Measurements from ENCODE around the gene RHOT2. TPM values are rescaled to one million over a fixed set of nuclear protein-coding genes. Genes with fewer than 3 reads are reported as not detected.

Gene RHOT2
- total RNA-seq, 1 experiment from 2014 or later: 73.8 TPM

- Histone ChIP-seq H3K9me3 (ENCODE audit: low read length) (no peaks in the 10 kb centered on the region), H3K4me2 (ENCODE audit: low read depth, low read length, poor library complexity, severe bottlenecking) (no peak overlapping the region), H3K27me3 (ENCODE audit: low read length) (no peaks in the 10 kb centered on the region)
Observed at GRCh38 chr16:706189-707061, 38.5 kb downstream of the RHOT2 start.

GRCh38 chr16:707062-707538, 39.2 kb downstream of the RHOT2 start:
- Histone ChIP-seq H3K36me3 (ENCODE audit: insufficient read depth, low read length) (no peaks in the 10 kb centered on the region), H3K9me2 (replicated peaks; ENCODE audit: insufficient read depth, low read length) (no peaks in the 10 kb centered on the region), H3K4me2 (ENCODE audit: low read depth, low read length, poor library complexity, severe bottlenecking) (no peak overlapping the region), H3K9ac (ENCODE audit: low read length) (no peak overlapping the region), H3K9me3 (ENCODE audit: low read length) (no peaks in the 10 kb centered on the region), H3K27ac (ENCODE audit: low read length) (no peak overlapping the region), H3K79me2 (ENCODE audit: low read length) (no peaks in the 10 kb centered on the region), H4K20me1 (ENCODE audit: insufficient read depth, low read depth, low read length) (peaks cover 11% of the 10 kb centered on the region; the same call in 1 of the 2 replicates), H3K27me3 (ENCODE audit: low read length) (no peaks in the 10 kb centered on the region), H2AFZ (ENCODE audit: low read length) (no peak overlapping the region), H3K4me1 (ENCODE audit: low read length) (peaks cover 9% of the 10 kb centered on the region), H3K4me3 (ENCODE audit: low read length) (no peak overlapping the region)
- no peak for DNase-seq

More at GRCh38 chr16:706189-707061, 38.5 kb downstream of the RHOT2 start:
- Histone ChIP-seq H3K9me2 (replicated peaks; ENCODE audit: insufficient read depth, low read length) (no peaks in the 10 kb centered on the region), H2AFZ (ENCODE audit: low read length) (no peak overlapping the region), H3K36me3 (ENCODE audit: insufficient read depth, low read length) (no peaks in the 10 kb centered on the region), H3K9ac (ENCODE audit: low read length) (no peak overlapping the region), H3K27ac (ENCODE audit: low read length) (no peak overlapping the region), H3K79me2 (ENCODE audit: low read length) (no peaks in the 10 kb centered on the region), H3K4me3 (ENCODE audit: low read length) (no peak overlapping the region), H3K4me1 (ENCODE audit: low read length) (peaks cover 9% of the 10 kb centered on the region), H4K20me1 (ENCODE audit: insufficient read depth, low read depth, low read length) (peaks cover 11% of the 10 kb centered on the region; the same call in 1 of the 2 replicates)
- no peak for DNase-seq

GRCh38 chr16:708019-708418, 40.1 kb downstream of the RHOT2 start:
- Histone ChIP-seq H3K9me2 (replicated peaks; ENCODE audit: insufficient read depth, low read length) (no peaks in the 10 kb centered on the region), H3K27me3 (ENCODE audit: low read length) (no peaks in the 10 kb centered on the region)

GRCh38 chr16:708959-709358, 41.0 kb downstream of the RHOT2 start:
- H2AFZ ChIP-seq (ENCODE audit: low read length): no peak overlapping the region
- no peaks in the 10 kb centered on the region for H3K27me3 ChIP-seq (ENCODE audit: low read length)
- no peaks in the 10 kb centered on the region for H3K36me3 ChIP-seq (ENCODE audit: insufficient read depth, low read length)
- H3K9ac ChIP-seq (ENCODE audit: low read length): no peak overlapping the region
- H3K4me2 ChIP-seq (ENCODE audit: low read depth, low read length, poor library complexity, severe bottlenecking): no peak overlapping the region
- H3K9me3 ChIP-seq (ENCODE audit: low read length): no peaks in the 10 kb centered on the region
- H3K79me2 ChIP-seq (ENCODE audit: low read length): no peaks in the 10 kb centered on the region
- no peak overlapping the region for H3K27ac ChIP-seq (ENCODE audit: low read length)
- H4K20me1 ChIP-seq (ENCODE audit: insufficient read depth, low read depth, low read length): peaks cover 15% of the 10 kb centered on the region; the same call in 1 of the 2 replicates
- no peak for DNase-seq
- H3K9me2 ChIP-seq (replicated peaks; ENCODE audit: insufficient read depth, low read length): no peaks in the 10 kb centered on the region
- no peak overlapping the region for H3K4me3 ChIP-seq (ENCODE audit: low read length)
- H3K4me1 ChIP-seq (ENCODE audit: low read length): peaks cover 9% of the 10 kb centered on the region

More at GRCh38 chr16:708019-708418, 40.1 kb downstream of the RHOT2 start:
- H3K4me1 ChIP-seq (ENCODE audit: low read length): peaks cover 9% of the 10 kb centered on the region
- H4K20me1 ChIP-seq (ENCODE audit: insufficient read depth, low read depth, low read length): peaks cover 11% of the 10 kb centered on the region; the same call in 1 of the 2 replicates
- no peak overlapping the region for H3K9ac ChIP-seq (ENCODE audit: low read length)
- H2AFZ ChIP-seq (ENCODE audit: low read length): no peak overlapping the region
- no peak overlapping the region for H3K4me2 ChIP-seq (ENCODE audit: low read depth, low read length, poor library complexity, severe bottlenecking)
- no peak overlapping the region for H3K4me3 ChIP-seq (ENCODE audit: low read length)
- no peaks in the 10 kb centered on the region for H3K9me3 ChIP-seq (ENCODE audit: low read length)
- H3K79me2 ChIP-seq (ENCODE audit: low read length): no peaks in the 10 kb centered on the region
- no peak for DNase-seq
- no peaks in the 10 kb centered on the region for H3K36me3 ChIP-seq (ENCODE audit: insufficient read depth, low read length)
- H3K27ac ChIP-seq (ENCODE audit: low read length): no peak overlapping the region

- Histone ChIP-seq H3K4me1 (ENCODE audit: low read length) (peaks cover 15% of the 10 kb centered on the region), H3K36me3 (ENCODE audit: insufficient read depth, low read length) (no peaks in the 10 kb centered on the region), H3K27ac (ENCODE audit: low read length) (no peak overlapping the region), H3K4me2 (ENCODE audit: low read depth, low read length, poor library complexity, severe bottlenecking) (no peak overlapping the region), H3K9me2 (replicated peaks; ENCODE audit: insufficient read depth, low read length) (no peaks in the 10 kb centered on the region), H3K9me3 (ENCODE audit: low read length) (no peaks in the 10 kb centered on the region), H3K4me3 (ENCODE audit: low read length) (no peak overlapping the region), H4K20me1 (ENCODE audit: insufficient read depth, low read depth, low read length) (peaks cover 17% of the 10 kb centered on the region; the same call in 1 of the 2 replicates), H3K79me2 (ENCODE audit: low read length) (no peaks in the 10 kb centered on the region), H2AFZ (ENCODE audit: low read length) (no peak overlapping the region), H3K27me3 (ENCODE audit: low read length) (no peaks in the 10 kb centered on the region), H3K9ac (ENCODE audit: low read length) (no peak overlapping the region)
- peak; percentile 64 for DNase-seq
Observed at GRCh38 chr16:709566-710499, 41.9 kb downstream of the RHOT2 start.

- H3K9ac ChIP-seq (ENCODE audit: low read length): no peak overlapping the region
- no peaks in the 10 kb centered on the region for H3K36me3 ChIP-seq (ENCODE audit: insufficient read depth, low read length)
- no peak overlapping the region for H2AFZ ChIP-seq (ENCODE audit: low read length)
- no peaks in the 10 kb centered on the region for H3K27me3 ChIP-seq (ENCODE audit: low read length)
- no peak overlapping the region for H3K4me2 ChIP-seq (ENCODE audit: low read depth, low read length, poor library complexity, severe bottlenecking)
- no peak overlapping the region for H3K4me3 ChIP-seq (ENCODE audit: low read length)
- H3K9me3 ChIP-seq (ENCODE audit: low read length): no peaks in the 10 kb centered on the region
- peaks cover 18% of the 10 kb centered on the region for H3K4me1 ChIP-seq (ENCODE audit: low read length)
- no peaks in the 10 kb centered on the region for H3K9me2 ChIP-seq (replicated peaks; ENCODE audit: insufficient read depth, low read length)
- no peak overlapping the region for H3K27ac ChIP-seq (ENCODE audit: low read length)
- peaks cover 17% of the 10 kb centered on the region; the same call in 1 of the 2 replicates for H4K20me1 ChIP-seq (ENCODE audit: insufficient read depth, low read depth, low read length)
- DNase-seq: peak; percentile 42
- no peaks in the 10 kb centered on the region for H3K79me2 ChIP-seq (ENCODE audit: low read length)
Observed at GRCh38 chr16:710500-711075, 42.7 kb downstream of the RHOT2 start.

- no peaks in the 10 kb centered on the region for H3K27me3 ChIP-seq (ENCODE audit: low read length)
- H3K9me2 ChIP-seq (replicated peaks; ENCODE audit: insufficient read depth, low read length): no peaks in the 10 kb centered on the region
- no peak overlapping the region for H3K9ac ChIP-seq (ENCODE audit: low read length)
- H4K20me1 ChIP-seq (ENCODE audit: insufficient read depth, low read depth, low read length): peaks cover 20% of the 10 kb centered on the region; the same call in 1 of the 2 replicates
- H3K27ac ChIP-seq (ENCODE audit: low read length): no peak overlapping the region
- H3K4me1 ChIP-seq (ENCODE audit: low read length): peaks cover 22% of the 10 kb centered on the region
- DNase-seq: no peak
- no peaks in the 10 kb centered on the region for H3K36me3 ChIP-seq (ENCODE audit: insufficient read depth, low read length)
- H3K4me2 ChIP-seq (ENCODE audit: low read depth, low read length, poor library complexity, severe bottlenecking): no peak overlapping the region
- no peaks in the 10 kb centered on the region for H3K9me3 ChIP-seq (ENCODE audit: low read length)
- no peak overlapping the region for H3K4me3 ChIP-seq (ENCODE audit: low read length)
- peaks cover 3% of the 10 kb centered on the region; the same call in 1 of the 2 replicates for H3K79me2 ChIP-seq (ENCODE audit: low read length)
- no peak overlapping the region for H2AFZ ChIP-seq (ENCODE audit: low read length)
Observed at GRCh38 chr16:711084-711483, 43.2 kb downstream of the RHOT2 start.
